HG03108 (cell line): ENCODE data around the gene ZC2HC1C.
A peak's percentile ranks its signal among the peaks of the same experiment; 100 is the strongest.
"Not testable (repeated sequence)": the region's sequence is repeated elsewhere in the genome, so short reads cannot be mapped to it uniquely, and the experiment has no call there.

ENCODE experiments used
- ATAC-seq: cut with Tn5 transposase; IDR thresholded peaks from one replicate; pipeline ENCODE4 v1.9.1; 2021; ENCODE audit warnings: moderate library complexity; ENCODE audit not compliant: unreplicated experiment

ZC2HC1C gene

DNA sequence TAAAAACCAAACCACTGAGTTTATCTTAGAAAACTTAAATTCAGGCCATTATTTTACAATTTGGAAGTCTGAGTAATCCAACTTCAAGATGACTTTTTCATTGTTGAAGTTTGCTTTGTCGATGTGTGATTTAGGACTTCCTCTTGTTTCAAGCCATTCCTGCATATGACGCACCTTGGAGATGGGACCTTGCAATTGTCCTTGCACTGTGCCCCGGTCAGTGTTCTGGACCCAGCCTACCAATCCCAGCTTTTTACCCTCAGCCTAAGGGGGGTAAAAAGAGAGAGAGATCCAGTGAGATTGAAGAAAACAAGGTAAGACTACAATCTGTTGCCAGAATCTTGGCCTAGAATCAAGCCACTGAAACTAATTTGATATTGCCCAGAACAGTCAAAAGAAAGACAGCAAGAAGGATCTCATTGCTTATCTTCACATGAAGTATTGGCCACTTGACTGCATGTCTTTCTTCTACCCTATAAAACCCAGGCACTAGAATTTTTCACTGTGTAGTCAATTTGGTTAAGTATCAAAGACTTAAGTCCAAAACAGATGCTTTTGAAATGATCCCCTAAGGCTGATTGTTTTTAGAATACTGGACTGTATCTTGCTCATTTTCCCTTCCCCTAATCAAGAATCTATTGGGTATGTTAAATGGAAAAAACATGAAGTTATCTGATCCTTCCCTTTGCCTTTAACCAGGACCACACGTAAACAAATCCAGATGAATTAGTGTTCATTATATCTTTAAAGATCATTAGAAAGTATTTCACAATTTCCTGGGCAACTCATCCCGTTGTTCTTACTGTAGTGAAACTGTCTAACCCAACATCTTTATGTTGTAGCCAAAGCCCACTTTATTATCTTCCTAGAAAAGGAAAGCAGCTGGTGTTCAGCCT, 15.8 kb upstream of the ZC2HC1C start:
- no peak for ATAC-seq

DNA sequence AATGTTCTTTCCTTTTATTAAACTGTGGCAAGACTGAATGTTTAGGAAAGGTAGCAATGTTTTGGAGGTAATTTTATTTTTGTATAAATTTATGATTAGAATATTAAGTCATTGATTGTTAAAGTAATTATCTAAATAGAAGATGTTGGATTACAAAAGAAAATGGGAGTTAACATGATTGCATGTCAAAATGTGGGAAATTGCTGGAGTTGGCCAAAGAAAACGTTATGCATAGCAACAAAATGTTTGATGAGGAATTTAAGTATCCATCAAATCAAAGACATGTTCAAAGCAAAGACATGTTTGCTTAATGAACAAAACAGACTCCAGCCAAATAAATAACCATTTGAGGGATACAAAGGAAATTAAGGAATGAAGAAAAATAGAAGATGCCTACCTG, 15.0 kb upstream of the ZC2HC1C start:
- no peak for ATAC-seq

DNA sequence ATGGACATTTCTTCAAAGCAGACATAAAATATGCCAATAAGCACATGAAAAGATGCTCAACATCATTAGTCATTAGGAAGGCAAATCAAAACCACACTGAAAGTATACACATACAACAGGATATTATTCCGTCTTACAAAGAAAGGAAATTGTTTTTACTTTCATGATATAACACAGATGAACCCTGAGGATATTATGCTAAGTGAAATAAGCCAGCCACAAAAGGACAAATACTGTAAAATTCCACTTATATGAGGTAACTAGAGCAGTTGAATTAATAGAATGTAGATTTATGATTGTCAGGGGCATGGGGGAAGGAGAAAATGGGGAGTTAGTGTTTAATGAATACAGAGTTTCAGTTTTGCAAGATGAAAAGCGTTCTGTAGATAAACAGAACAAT, 9.8 kb upstream of the ZC2HC1C start:
- no peak for ATAC-seq

DNA sequence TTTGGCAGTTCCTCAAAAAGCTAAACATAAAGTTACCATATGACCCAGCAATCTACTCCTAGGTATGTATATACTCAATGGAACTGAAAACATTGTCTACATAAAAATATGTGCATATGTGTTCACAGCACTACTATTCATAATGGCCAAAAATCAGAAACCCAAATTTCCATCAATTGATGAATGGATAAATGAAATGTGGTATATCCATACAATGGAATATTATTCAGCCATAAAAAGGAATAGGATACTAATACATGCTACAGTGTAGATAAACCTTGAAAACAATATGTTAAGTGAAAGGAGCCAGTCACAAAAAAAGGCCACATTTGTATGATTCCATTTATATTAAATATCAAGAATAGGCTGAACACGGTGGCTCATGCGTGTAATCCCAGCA, 9.0 kb upstream of the ZC2HC1C start:
- ATAC-seq, result no peak

DNA sequence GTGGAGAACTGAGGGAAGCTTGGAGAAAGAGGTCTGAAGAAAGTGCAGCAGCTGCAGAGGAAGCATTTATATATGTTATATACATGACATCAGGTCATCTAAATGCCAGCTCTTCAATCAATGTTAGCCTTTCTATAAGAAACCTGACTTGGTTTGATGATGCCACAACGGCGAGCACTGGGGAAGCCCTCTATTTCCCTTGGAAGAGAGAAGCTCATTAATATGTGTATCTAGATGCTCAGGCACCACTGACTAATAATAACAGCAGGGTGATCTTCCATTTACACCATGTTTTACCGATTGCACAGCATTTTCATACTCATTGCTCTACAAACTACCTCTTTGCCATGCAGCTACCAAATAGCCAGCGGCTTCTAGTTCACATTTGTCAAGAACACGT, 6.4 kb upstream of the ZC2HC1C start:
- ATAC-seq, result no peak

DNA sequence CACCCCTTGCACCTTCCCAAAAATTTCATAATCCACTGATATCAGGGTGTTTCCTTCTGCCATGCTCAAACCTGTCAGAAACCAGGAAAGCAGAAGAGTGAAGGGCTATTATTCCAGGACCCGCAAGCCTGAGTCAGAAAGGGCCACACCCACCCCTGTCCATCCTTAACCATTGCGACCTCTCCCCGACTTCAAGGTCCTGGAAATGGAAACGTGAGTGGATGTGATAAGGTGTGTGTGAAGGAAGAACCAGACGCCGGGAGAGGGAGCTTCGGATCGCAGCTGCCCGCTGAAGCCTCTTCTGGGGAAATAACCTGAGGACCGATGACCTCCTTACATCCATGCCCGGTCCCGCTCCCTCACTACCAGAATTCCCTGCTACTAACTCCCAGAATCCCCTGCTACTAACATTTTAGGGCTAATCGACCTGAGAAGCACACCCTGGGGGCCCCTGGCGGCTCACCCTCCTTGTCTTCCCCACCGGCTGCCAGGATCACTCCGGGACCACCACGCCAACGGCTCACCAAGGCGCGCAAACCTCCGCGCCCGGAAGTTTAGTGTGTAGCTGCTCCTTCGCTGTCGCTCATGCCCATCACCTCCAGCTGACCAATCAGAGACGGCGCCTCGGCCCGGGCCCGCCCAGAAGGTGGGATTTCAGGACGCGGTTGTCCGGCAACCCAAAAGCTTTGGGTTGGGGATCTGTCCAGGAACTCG, 5.8 kb upstream of the ZC2HC1C start, which contains the start of gene ACYP1:
Gene ACYP1 (minus strand): TSS at position 534 of the 714 bp plus-strand sequence. CDS start 471 bp downstream, at position 63.
- ATAC-seq, result peak; percentile 92

DNA sequence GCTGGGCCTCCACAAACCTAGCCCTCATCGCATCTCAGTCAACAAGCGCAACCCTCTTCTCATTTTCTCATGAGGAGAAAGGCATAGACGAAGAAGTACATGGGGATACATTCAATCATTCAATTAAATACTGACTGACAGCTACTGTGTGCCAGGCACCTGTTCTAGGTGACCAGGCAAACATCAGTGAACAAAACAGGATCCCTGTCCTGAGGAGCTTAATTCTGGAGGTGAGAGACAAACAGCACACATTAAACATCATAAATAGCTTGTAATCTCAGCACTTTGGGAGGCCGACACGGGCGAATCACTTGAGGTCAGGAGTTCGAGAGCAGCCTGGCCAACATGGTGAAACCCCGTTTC, 5.3 kb upstream of the ZC2HC1C start:
- ATAC-seq, result peak; percentile 1

DNA sequence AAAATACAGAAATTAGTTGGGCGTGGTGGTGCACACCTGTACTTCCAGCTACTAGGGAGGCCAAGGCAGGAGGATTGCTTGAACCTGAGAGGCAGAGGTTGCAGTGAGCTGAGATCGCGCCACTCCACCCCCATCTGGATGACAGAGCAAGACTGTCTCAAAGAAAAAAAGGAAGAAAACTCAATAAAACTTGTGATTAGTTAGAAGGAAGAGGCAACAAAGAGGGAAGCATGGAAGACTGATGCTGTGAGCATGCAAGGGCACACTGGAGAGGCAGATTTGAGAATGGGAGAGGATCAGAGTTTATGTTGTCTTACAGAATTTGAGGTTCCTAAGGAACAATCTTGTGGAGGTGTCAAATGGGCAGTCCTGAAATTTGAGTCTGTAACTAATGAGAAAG, 2.8 kb upstream of the ZC2HC1C start:
- ATAC-seq, result no peak

DNA sequence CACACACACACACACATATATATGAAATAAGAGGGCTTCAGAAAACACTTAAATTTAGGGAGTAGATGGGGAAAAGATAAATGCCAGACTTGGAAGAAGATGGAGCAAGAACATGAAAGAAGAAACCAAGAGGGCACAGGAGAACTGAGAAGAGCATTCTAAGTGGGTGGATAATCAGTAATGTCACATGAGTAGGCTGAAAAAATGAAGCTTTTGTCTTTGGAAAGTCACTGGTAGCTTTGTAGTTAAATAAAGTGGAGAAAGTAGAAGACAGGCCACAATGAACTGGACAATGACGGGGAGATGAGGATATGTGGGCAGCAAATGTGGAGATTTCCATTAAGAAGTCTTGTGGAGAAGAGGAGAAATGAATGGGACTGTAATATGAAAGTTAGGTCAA, 2.2 kb upstream of the ZC2HC1C start:
- ATAC-seq, result no peak

DNA sequence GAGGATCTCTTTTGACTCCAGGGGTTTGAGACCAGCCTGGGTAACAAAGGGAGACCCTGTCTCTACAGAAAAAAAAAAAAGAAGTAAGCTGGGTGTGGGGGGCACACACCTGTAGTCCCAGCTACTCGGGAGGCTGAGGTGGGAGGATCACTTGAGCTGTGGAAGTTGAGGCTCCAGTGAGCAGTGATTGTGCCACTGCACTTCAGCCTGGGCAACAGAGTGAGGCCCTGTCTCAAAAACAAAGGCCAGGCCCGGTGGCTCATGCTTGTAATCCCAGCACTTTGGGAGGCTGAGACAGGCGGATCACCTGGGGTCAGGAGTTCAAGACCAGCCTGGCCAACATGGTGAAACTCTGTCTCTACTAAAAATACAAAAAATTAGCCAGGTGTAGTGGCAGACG, 1.7 kb upstream of the ZC2HC1C start:
- not testable (repeated sequence) for ATAC-seq

DNA sequence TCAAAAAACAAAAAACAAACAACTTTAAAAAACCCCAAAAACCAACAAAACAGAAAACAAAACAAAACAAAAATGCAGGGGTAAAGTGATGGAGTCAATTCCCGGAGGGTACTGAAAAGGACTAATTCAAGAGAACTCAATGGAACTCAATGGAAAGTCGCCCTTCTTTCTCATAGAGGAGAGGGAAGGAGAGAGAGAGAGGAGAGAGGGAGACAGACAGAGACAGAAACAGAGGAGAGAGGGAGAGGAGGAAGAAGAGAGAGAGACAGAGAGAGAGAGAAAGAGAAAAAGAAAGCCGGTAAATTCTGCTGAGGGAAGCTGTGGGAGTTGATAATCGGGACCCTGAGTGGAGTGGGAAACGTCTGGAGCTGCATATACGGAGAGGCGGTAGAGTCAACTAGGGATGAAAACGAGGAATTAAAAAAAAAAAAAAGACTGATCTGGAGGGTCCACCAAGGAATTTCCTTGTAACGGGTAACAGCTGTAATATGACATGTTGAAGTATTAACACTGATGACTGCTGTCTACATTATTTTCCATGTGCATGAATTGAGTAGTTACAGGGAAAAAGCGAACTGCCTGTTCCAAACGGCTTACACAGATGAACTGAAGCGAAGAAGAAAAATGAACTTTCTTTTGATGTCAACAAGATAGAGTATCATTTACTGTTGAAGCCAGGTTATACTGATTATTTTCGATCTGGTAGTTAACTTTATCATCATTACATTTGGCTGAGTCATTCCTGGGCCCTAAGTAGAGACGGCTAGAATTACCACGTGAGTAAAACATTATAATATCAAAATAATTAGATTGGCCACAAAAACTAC, 934 bp upstream of the ZC2HC1C start:
- no peak for ATAC-seq

DNA sequence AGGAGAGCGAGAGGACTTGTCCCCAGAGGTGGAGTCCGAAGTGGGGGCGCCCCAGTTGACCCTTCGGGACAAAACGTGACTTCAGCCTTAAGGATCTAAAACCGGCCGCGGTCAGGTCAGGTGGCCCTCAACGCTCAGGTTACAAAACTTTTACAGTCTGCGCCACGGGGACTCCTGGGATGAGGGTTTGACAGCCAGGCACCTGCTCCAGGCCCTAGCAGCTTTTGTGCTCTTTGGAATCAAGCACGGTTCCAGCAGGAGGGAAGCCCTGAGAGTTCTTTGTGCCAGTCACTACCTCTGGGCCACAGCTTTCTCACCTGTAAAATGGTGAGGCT, 337 bp downstream of the ZC2HC1C start:
- ATAC-seq, result no peak

DNA sequence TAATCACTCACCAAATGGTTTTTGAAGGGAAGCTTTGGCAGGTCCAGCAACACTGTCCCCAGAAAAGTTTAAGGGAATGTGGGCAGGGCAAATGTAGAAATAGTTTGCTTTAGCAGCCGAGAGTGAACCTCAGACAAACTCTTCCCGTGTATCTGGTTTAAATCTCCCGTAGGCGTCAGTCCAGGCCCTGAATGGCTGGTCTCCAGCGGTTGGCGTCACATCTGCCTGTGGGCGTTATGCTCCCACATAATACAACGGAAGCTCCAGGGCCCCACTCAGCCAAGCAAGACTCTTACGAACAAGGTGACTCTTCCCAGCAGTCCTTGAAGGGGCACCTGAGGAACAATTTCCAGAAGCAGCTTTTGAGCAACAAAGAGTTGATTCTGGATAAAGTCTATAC, 942 bp downstream of the ZC2HC1C start:
- no peak for ATAC-seq

DNA sequence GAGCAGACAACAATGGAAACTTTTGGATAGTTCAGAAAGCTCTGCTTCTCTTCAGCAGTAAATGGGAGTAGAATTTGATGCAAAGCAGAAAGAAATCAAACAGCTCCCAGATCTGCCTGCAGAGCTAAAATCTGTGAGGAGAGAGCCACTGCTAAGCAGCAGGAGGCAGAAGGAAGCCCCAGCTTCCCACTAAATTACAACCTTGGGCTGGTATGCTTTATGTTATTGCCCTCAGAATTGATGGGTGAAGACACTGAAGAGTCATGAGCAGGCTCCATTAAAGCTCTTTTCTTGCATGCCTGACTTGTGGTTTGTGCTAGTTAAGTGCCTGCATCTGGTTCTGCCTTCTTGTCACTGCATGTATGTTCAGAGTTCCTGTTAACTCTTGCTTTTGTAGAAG, 8.4 kb downstream of the ZC2HC1C start:
- ATAC-seq, result no peak

DNA sequence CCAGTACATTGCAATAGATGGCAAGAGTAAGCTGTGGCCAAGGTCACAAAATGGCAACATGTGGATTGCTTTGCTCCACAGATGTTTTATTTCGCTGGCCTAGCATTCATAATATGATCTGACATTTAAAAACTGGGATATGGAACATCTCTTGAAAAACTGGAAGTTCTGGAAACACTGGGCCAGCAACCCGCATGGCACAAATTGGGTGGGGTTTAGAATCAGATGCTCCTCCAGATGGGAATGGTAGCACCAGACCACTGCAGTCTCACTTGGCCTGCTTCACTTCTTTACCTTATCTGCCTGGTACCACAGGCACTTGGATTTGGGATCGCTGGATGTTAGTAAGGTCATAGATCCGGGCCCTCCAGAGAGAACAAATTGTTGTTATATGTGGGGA, 10.1 kb downstream of the ZC2HC1C start:
- no peak for ATAC-seq

DNA sequence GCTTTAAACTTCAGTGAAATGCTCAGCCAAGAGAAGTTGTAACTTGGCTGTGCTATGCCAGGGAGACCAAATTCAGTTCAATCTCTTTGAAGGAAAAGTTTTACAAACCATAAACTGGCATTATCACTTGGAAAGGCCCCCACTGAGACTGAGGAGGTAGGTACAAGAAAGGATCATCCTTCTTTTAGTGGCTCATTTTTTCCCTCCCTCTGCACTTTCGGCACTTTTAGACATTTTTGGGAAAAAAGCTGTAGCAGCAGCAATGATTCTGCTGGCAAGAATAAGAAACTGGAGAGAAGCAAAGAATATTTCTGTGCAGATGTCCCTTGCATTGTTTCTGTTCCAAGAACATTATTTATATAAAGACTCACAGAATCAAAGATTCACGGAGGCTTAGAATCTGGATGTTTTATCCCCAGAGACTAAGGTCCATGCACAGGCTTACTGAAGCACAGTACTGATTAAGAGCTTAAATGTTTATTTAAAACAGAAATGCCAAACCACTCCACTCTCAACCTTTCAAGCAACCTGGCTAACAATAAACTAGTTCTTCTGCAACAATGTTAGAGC, 12.3 kb downstream of the ZC2HC1C start:
- ATAC-seq, result no peak

DNA sequence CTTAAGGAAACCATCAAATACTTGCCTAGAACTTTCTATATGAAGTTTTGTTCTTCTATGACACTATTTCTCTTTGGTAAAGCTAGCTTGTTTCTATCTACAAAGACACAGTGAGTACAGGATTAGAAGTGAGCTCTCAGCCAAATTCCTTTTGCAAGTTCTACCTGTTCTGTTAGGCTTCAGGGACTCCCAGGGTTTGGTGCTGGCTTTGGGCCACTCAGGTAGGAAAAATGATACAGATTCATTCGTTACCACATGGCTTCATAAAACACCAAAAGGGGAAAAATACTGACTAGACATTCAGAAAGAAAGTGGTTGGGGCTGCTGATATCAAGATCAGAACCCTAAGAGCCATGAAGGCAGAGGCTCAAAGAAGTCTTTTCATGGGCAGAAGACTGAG, 13.8 kb downstream of the ZC2HC1C start:
- ATAC-seq, result no peak

DNA sequence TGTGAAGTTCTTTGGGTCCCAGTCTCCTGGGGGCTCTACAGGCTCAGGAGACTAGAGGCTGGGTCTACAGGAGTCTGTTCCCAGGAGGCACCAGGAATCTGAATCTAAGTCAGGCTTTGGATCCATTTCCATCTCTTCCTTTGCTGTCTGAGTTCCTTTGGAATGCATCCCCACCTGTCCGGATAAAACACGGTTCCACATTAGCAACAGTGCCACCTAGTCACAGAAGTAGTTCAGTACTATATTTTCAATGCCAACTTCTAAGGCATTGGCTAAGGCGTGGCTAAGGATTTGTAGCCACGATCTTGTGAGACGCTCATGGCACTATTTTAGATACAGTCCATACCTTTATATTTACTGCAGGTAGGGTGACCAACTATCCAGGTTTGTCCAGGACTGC, 15.1 kb downstream of the ZC2HC1C start:
- ATAC-seq, result no peak

DNA sequence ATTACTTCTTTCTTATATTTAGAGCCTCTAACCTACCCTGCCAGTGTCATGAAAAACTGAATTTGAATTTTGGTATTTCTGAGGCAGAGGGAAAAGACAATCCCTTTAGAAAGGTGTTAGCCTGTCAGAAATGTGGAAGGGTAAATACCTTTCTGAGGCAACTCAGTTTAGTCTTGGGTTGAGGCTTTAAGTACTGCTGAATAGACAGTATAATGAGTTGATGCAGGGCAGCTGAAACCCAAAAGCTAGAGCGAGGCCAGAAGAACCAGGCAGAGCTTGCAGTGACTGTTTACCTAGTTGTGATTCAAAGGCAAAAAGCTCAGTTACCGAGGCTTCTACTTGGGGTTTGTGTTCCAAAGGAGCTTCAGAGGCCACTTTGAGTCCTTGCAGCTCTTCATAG, 18.7 kb downstream of the ZC2HC1C start:
- ATAC-seq, result no peak

DNA sequence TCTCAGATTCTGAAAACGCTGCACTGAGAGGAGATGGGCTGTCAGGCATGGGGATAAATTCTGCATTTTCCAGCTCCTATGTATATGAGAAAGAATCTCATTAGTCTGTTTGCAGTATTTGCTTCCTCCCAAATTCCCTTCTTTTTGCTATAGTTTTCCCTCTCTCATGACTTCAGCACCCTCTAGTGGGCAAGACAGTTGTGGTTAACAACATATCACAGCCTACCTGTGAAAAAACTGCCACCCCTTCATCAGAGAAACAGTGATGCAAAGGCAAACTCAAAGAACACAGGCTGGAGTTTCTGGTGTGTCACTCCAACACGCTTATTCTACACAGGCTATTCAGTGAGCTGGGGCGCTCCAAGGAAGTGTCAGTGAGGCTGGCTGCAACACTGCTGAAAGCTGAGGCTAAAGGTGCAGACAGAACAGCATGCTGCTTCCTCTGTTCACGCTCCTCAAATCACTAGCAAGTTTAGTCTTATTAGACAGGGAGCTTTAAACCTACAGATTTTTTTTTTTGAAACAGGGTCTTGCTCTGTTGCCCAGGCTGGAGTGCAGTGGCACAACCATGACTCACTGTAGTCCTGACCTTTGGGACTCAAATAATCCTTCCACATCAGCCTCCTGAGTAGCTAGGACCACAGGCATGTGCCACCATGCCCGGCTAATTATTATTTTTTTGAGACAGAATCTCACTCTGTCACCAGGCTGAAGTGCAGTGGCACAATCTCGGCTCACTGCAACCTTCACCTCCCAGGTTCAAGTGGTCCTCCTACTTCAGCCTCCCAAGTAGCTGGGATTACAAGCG, 19.3 kb downstream of the ZC2HC1C start:
- no peak for ATAC-seq
